ENCODE data around the gene WIPF1.

WIPF1 gene

DNA sequence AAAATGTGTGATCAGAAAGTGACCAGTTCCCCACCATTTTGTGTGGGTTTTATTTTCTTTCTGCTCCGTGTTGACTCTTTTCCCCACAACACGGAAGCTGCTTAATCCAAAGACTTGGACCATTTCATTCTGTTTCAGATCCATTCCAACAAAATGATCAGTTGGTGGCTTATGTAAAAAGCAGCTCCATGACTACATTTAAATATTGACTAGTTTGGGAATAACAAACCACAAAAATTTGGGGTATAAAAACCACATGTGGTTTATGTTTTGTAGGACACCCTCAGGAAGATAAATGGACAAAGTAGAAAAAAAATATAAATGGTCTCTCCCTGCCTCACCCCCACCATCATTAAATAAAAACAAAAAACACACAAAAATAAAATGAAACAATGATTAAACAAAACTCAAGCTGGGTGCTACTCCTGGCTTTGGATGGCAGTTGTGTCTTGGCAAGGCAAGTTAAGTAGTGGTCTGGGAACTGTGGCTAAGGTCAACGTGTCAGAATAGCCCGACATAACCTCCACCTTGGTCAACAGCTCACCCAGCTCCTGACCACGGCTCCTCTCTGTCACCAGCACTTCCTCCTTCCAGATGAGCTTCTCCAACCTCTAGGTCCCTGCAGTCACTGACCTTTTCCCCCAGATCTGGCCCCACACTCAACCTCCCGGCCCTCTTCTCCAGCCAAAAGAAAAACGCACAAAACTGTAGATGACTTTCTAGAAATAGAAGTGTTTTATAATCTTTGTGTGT, 12.8 kb upstream of the WIPF1 start:
- TF ChIP-seq, protein P1, sequence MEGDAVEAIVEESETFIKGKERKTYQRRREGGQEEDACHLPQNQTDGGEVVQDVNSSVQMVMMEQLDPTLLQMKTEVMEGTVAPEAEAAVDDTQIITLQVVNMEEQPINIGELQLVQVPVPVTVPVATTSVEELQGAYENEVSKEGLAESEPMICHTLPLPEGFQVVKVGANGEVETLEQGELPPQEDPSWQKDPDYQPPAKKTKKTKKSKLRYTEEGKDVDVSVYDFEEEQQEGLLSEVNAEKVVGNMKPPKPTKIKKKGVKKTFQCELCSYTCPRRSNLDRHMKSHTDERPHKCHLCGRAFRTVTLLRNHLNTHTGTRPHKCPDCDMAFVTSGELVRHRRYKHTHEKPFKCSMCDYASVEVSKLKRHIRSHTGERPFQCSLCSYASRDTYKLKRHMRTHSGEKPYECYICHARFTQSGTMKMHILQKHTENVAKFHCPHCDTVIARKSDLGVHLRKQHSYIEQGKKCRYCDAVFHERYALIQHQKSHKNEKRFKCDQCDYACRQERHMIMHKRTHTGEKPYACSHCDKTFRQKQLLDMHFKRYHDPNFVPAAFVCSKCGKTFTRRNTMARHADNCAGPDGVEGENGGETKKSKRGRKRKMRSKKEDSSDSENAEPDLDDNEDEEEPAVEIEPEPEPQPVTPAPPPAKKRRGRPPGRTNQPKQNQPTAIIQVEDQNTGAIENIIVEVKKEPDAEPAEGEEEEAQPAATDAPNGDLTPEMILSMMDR (IDR thresholded peaks at IDR 0.05; ENCODE audit: control insufficient read depth, insufficient read depth, low read depth, low read length, missing control alignments), result no peak
- no peak for DNase-seq (ENCODE audit: low read depth)
- H3K4me3 ChIP-seq (ENCODE audit: control insufficient read depth, low read depth, low read length), result no peak overlapping the region

DNA sequence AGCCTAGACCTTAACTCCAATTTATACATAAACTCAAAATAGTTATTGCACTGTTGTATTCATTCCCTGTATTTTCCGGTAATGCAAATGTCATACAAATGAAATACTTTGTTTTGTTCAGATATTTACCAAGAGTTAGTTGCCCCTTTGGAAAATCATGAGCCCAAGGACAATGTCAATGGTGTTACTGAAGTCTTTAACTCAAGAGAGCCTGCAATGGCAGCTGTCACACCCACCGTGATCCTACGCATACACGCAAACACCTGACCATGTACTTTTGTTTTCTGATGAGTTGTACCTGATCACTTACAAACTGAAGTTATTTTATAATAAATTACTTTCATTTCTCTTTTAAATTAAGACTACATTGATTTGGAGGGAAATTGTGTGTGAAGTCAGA, 11.7 kb upstream of the WIPF1 start:
- TF ChIP-seq, protein P1 (IDR thresholded peaks at IDR 0.05; ENCODE audit: control insufficient read depth, insufficient read depth, low read depth, low read length, missing control alignments), result no peak
- DNase-seq (ENCODE audit: low read depth), result no peak
- H3K4me3 ChIP-seq (ENCODE audit: control insufficient read depth, low read depth, low read length), result no peak overlapping the region

DNA sequence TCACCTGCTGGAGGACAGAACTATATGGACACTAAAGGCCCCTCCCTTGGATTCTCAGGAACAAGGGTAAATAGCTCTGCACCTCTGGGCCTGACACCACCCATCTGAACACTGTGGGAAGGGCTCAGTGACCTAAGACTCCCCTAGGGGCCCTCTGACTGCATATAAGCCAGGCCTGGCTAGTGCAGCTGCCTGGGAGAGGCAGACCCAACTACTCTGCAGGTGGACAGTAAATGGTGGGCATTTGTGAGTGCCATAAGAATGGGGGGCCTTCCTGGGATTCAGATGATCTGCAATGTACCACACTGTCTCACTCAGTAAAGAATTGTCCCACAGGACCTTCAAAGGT, 11.2 kb upstream of the WIPF1 start:
- no peak overlapping the region for H3K4me3 ChIP-seq (ENCODE audit: control insufficient read depth, low read depth, low read length)
- TF ChIP-seq, protein P1 (IDR thresholded peaks at IDR 0.05; ENCODE audit: control insufficient read depth, insufficient read depth, low read depth, low read length, missing control alignments), result no peak
- no peak for DNase-seq (ENCODE audit: low read depth)

DNA sequence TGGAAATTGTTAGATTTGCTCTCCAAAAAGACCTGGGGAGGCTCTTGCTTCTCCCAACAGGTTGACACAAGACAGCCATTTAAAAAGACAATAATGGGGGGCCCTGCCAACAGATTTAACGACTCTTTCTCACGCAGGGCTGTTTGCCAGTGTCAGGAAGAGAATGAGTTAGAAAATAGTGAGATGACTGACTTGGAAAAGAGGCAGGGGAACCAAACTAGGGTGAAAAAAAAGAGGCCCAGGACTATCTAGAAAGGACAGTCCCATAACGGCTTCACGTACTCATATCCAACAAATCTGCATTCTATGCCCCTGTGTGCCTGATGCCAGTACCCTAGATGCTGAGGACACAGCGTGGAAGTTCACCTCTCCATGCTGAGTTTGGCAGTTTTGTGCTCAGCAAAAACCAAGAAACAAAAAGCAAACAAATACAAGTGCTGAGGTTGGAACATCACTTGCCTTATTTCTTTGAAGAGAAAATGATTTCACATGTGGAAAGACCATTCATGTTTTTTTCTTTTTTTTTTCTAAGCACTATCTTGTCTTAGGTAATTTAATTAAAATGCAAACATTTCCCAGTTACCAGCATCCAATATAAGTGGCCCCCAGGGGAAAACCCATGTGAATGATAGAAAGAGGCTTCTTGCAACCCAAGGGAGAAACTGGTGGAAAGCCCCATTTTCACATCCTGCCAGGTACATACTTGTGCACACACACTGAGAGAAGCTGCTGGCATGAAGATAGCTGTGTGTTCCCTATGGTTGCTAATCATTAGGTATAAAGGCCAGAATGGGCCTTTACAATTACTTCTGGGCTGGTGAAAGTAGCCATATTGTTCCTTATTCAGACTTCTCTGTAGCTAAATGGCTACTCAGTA, 10.6 kb upstream of the WIPF1 start:
- TF ChIP-seq, protein P1 (IDR thresholded peaks at IDR 0.05; ENCODE audit: control insufficient read depth, insufficient read depth, low read depth, low read length, missing control alignments), result no peak
- DNase-seq (ENCODE audit: low read depth), result no peak
- no peak overlapping the region for H3K4me3 ChIP-seq (ENCODE audit: control insufficient read depth, low read depth, low read length)

DNA sequence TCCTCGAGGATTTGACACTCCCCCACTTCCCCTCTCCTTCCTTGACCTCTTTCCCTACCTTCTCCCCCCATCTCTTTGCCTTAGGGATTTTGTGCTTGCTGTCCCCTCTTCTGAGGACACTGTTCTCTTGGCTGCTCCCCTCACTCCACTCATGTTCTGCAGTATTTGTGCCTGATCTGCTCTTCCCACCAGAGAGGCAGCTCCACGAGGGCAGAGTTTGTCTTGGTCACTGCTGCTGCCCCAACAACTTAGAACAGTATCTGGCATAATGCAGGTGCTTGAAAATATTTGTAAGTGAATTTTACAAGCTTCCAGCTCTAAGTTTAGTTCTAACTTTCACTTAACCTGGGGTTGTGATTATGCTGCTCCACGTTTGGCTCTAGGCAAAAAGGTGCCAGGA, 10.0 kb upstream of the WIPF1 start:
- no peak overlapping the region for H3K4me3 ChIP-seq (ENCODE audit: control insufficient read depth, low read depth, low read length)
- DNase-seq (ENCODE audit: low read depth), result no peak
- TF ChIP-seq, protein P1 (IDR thresholded peaks at IDR 0.05; ENCODE audit: control insufficient read depth, insufficient read depth, low read depth, low read length, missing control alignments), result no peak

DNA sequence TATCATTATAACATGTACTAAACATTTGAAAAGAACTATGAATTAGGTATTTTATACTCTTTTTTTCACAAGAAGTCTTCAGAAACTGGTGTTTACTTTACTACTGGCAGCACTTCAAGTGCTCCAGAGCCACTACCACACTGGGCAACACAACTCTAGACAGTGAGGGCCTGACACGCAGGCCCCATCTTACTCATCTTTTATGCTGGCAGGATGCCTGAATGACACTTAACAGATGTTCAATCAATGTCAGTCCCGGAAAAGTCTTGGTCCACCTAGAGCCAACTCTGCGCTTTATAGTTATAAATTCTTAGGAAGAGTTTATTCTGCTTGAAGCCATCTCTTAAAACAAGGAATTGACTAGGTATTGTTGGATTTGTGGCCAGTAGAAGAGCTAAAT, 8.7 kb upstream of the WIPF1 start:
- TF ChIP-seq, protein P1 (IDR thresholded peaks at IDR 0.05; ENCODE audit: control insufficient read depth, insufficient read depth, low read depth, low read length, missing control alignments), result no peak
- H3K4me3 ChIP-seq (ENCODE audit: control insufficient read depth, low read depth, low read length), result no peak overlapping the region
- DNase-seq (ENCODE audit: low read depth), result peak; percentile 80

Data from AG09309 (cell line).